ENCODE results near the gene HERPUD1. TPM values are rescaled to one million over a fixed set of nuclear protein-coding genes. Genes with fewer than 3 reads are reported as not detected.
A peak's percentile ranks its signal among the peaks of the same experiment; 100 is the strongest.

The HERPUD1 gene
- total and polyA plus RNA-seq, 9 of the 15 experiments (the other 6 are each of a cell fraction or from before 2014, with no cell fraction given): 14.2 to 60.7 (median 37.4) TPM

DNA sequence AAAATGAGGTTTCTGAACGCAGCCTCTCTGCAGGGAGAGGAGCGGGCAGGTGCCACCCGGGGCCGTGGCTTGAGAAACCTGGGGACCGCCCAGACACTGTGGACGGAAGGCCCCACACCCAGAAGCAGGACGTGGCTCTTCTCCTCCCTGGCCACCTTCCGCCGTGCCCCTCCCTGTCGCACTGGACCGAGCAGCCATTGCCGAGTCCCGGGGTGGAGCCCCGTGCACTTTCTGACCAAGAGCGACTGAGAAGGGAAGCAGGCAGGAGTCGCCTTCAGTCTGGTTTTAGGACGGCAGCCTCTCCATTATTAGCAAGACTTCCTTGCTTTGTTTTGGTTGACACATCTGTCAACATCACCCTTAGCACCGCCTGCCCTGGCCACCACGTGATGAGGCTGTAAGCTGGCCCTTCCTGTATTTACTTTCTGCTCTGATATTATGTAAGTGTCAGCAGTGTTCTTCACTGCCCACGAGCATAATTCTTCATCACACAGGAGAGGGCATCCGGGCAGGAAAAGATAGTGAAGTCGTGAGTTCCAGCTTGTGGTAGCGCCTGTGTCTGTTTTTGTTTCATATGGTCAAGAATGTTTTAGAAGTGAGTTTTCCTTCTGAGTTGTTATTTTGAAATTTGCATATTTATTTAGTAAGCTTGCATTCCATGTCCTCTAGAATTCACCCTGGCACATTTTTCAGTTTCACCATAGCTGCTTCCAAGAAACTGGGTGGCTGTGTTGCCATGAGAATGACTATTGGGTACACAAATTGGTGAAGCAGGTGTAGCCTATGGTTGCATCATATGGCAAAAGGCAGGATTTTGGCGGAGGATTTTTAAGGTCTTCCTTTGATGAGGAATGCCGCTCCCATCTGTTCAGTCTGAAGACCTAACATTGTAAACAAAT is 1.0 kb downstream of the HERPUD1 start (continued):
- TF ChIP-seq POLR3A (IDR thresholded peaks at IDR 0.05; ENCODE audit: borderline replicate concordance, extremely low read depth, insufficient read depth, insufficient read length): no peak
- TF ChIP-seq TBL1XR1 (IDR thresholded peaks at IDR 0.05; ENCODE audit: low read length in 2 of 2): peak in 1 of 2 experiments; percentile 48; a peak in 1 of 4 replicates
- TF ChIP-seq, protein P1, sequence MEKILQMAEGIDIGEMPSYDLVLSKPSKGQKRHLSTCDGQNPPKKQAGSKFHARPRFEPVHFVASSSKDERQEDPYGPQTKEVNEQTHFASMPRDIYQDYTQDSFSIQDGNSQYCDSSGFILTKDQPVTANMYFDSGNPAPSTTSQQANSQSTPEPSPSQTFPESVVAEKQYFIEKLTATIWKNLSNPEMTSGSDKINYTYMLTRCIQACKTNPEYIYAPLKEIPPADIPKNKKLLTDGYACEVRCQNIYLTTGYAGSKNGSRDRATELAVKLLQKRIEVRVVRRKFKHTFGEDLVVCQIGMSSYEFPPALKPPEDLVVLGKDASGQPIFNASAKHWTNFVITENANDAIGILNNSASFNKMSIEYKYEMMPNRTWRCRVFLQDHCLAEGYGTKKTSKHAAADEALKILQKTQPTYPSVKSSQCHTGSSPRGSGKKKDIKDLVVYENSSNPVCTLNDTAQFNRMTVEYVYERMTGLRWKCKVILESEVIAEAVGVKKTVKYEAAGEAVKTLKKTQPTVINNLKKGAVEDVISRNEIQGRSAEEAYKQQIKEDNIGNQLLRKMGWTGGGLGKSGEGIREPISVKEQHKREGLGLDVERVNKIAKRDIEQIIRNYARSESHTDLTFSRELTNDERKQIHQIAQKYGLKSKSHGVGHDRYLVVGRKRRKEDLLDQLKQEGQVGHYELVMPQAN (IDR thresholded peaks at IDR 0.05; ENCODE audit: borderline replicate concordance): peak; percentile 90
- TF ChIP-seq MLLT1 (IDR thresholded peaks at IDR 0.05): peak; percentile 8 to 13; a peak in 1 of 4 replicates
- TF ChIP-seq, protein P2, sequence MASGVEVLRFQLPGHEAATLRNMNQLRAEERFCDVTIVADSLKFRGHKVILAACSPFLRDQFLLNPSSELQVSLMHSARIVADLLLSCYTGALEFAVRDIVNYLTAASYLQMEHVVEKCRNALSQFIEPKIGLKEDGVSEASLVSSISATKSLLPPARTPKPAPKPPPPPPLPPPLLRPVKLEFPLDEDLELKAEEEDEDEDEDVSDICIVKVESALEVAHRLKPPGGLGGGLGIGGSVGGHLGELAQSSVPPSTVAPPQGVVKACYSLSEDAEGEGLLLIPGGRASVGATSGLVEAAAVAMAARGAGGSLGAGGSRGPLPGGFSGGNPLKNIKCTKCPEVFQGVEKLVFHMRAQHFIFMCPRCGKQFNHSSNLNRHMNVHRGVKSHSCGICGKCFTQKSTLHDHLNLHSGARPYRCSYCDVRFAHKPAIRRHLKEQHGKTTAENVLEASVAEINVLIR (CRISPR knock-in tag; IDR thresholded peaks at IDR 0.05): no peak
- TF ChIP-seq, protein P3, sequence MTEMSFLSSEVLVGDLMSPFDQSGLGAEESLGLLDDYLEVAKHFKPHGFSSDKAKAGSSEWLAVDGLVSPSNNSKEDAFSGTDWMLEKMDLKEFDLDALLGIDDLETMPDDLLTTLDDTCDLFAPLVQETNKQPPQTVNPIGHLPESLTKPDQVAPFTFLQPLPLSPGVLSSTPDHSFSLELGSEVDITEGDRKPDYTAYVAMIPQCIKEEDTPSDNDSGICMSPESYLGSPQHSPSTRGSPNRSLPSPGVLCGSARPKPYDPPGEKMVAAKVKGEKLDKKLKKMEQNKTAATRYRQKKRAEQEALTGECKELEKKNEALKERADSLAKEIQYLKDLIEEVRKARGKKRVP (CRISPR knock-in tag; IDR thresholded peaks at IDR 0.05): no peak
- TF ChIP-seq, protein P4, sequence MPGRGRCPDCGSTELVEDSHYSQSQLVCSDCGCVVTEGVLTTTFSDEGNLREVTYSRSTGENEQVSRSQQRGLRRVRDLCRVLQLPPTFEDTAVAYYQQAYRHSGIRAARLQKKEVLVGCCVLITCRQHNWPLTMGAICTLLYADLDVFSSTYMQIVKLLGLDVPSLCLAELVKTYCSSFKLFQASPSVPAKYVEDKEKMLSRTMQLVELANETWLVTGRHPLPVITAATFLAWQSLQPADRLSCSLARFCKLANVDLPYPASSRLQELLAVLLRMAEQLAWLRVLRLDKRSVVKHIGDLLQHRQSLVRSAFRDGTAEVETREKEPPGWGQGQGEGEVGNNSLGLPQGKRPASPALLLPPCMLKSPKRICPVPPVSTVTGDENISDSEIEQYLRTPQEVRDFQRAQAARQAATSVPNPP (IDR thresholded peaks at IDR 0.05; ENCODE audit: borderline replicate concordance, insufficient read depth, insufficient read length): no peak
- TF ChIP-seq ZFX (CRISPR knock-in tag; IDR thresholded peaks at IDR 0.05): no peak
- peak; percentile 21; the same call in 1 of the 2 replicates for TF ChIP-seq ETV1 (tag; conservative IDR thresholded peaks at IDR 0.05; ENCODE audit: low read depth)
- TF ChIP-seq, protein P5, sequence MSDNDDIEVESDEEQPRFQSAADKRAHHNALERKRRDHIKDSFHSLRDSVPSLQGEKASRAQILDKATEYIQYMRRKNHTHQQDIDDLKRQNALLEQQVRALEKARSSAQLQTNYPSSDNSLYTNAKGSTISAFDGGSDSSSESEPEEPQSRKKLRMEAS (CRISPR knock-in tag; IDR thresholded peaks at IDR 0.05): peak; percentile 77
- TF ChIP-seq, protein P6, sequence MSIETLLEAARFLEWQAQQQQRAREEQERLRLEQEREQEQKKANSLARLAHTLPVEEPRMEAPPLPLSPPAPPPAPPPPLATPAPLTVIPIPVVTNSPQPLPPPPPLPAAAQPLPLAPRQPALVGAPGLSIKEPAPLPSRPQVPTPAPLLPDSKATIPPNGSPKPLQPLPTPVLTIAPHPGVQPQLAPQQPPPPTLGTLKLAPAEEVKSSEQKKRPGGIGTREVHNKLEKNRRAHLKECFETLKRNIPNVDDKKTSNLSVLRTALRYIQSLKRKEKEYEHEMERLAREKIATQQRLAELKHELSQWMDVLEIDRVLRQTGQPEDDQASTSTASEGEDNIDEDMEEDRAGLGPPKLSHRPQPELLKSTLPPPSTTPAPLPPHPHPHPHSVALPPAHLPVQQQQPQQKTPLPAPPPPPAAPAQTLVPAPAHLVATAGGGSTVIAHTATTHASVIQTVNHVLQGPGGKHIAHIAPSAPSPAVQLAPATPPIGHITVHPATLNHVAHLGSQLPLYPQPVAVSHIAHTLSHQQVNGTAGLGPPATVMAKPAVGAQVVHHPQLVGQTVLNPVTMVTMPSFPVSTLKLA (conservative IDR thresholded peaks at IDR 0.05): peak; percentile 99
- TF ChIP-seq, protein P7, sequence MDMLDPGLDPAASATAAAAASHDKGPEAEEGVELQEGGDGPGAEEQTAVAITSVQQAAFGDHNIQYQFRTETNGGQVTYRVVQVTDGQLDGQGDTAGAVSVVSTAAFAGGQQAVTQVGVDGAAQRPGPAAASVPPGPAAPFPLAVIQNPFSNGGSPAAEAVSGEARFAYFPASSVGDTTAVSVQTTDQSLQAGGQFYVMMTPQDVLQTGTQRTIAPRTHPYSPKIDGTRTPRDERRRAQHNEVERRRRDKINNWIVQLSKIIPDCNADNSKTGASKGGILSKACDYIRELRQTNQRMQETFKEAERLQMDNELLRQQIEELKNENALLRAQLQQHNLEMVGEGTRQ (CRISPR knock-in tag; IDR thresholded peaks at IDR 0.05): peak; percentile 91
- peak; percentile 20; the same call in 1 of the 2 replicates for TF ChIP-seq NBN (IDR thresholded peaks at IDR 0.05; ENCODE audit: low read depth)
